ENCODE results near the gene ENTPD2. TPM values are rescaled to one million over a fixed set of nuclear protein-coding genes. Genes with fewer than 3 reads are reported as not detected.

ENTPD2 gene
- total and polyA plus RNA-seq, 2 donors (not counting 3 experiments of a cell fraction or from before 2014, with no cell fraction given) = not detected

DNA sequence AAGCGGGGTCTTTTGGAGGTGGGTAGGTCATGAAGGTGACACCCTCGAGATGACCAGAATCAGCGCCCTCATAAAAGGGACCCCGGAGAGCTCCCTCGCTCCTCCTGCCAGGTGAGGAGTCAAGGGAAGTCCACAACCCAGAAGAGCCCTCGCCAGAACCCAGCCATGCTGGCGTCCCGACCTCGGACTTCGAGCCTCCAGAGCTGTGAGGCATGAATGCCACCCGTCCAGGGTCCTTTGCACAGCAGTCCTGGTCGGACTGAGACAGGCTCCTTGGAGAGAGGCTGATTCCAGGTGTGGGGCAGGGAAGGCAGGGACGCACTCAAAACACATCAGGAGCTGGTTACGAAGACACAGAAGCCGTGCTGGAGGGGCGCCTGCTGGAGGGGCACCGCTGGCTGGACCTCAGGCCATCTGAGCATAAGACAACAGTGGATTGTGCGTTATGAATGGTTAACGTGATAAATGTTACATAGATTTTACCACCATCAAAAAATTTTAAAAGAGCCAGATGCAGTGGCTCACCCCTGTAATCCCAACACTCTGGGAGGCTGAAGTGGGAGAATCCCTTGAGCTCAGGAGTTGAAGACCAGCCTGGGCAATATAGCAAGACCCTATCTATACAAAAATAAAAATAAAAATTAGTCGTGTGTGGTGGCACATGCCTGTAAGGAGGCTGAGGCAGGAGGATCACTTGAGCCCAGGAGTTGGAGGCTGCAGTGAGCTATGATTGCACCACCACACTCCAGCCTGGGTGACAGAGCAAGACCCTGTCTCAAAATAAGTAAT, 51.8 kb downstream of the ENTPD2 start:
- Histone ChIP-seq H3K36me3 (ENCODE audit: control insufficient read depth in 2 of 2, extremely low read depth in 1 of 2, insufficient read depth in 2 of 2, low read length in 2 of 2) (no peaks in the 10 kb centered on the region), H3K4me2 (ENCODE audit: insufficient read depth, low read length) (no peak overlapping the region), H3K9me1 (replicated peaks; ENCODE audit: control insufficient read depth, extremely low read depth, insufficient read depth, low read length) (no peaks in the 10 kb centered on the region), H3K27me3 (ENCODE audit: control insufficient read depth in 2 of 2, insufficient read depth in 2 of 2, low read length in 2 of 2) (no peaks in the 10 kb centered on the region), H2AFZ (ENCODE audit: low read depth, low read length) (no peak overlapping the region), H3K79me2 (ENCODE audit: control insufficient read depth, insufficient read depth, low read length) (no peaks in the 10 kb centered on the region), H3K27ac (ENCODE audit: insufficient read depth, low read depth, low read length) (no peak overlapping the region), H3K9me3 (replicated peaks; ENCODE audit: control insufficient read depth, insufficient read depth, low read length) (no peaks in the 10 kb centered on the region), H3K4me3 (replicated peaks in 1 of 3; ENCODE audit: insufficient read depth in 1 of 3, low read depth in 1 of 3, low read length in 3 of 3) (no peak overlapping the region), H4K20me1 (replicated peaks; ENCODE audit: control insufficient read depth, extremely low read depth, insufficient read depth, low read length) (no peaks in the 10 kb centered on the region), H3K4me1 (ENCODE audit: control insufficient read depth, extremely low read depth, insufficient read depth, low read length) (peaks cover 15% of the 10 kb centered on the region), H3K9ac (replicated peaks; ENCODE audit: extremely low read depth, insufficient read depth, low read length) (no peak overlapping the region)
- intact Hi-C loops (cut with micrococcal nuclease) = no loop called here
- dilution Hi-C loops (cut with MboI; ENCODE audit: extremely low pct_ligation_motif_present, low sequenced_read_pairs) = no loop called here
- CTCF ChIA-PET = no interaction called here
- TF ChIP-seq EZH2 (IDR thresholded peaks at IDR 0.05; ENCODE audit: borderline replicate concordance, low read depth, low read length, severe bottlenecking) (no peak), POLR2A (IDR thresholded peaks at IDR 0.05; ENCODE audit: low read depth, low read length) (no peak), MYC (IDR thresholded peaks at IDR 0.05; ENCODE audit: low read depth, low read length) (no peak), FOS (IDR thresholded peaks at IDR 0.05; ENCODE audit: borderline replicate concordance, insufficient read depth, low read length) (no peak), JUN (IDR thresholded peaks at IDR 0.05; ENCODE audit: borderline replicate concordance, insufficient read depth, insufficient read length, low read depth) (no peak), POLR2AphosphoS5 (IDR thresholded peaks at IDR 0.05; ENCODE audit: insufficient read depth, low read depth, low read length) (no peak), GATA2 (IDR thresholded peaks at IDR 0.05; ENCODE audit: insufficient read depth, insufficient read length, low read depth, low read length) (no peak)
- TF ChIP-seq, protein P1, sequence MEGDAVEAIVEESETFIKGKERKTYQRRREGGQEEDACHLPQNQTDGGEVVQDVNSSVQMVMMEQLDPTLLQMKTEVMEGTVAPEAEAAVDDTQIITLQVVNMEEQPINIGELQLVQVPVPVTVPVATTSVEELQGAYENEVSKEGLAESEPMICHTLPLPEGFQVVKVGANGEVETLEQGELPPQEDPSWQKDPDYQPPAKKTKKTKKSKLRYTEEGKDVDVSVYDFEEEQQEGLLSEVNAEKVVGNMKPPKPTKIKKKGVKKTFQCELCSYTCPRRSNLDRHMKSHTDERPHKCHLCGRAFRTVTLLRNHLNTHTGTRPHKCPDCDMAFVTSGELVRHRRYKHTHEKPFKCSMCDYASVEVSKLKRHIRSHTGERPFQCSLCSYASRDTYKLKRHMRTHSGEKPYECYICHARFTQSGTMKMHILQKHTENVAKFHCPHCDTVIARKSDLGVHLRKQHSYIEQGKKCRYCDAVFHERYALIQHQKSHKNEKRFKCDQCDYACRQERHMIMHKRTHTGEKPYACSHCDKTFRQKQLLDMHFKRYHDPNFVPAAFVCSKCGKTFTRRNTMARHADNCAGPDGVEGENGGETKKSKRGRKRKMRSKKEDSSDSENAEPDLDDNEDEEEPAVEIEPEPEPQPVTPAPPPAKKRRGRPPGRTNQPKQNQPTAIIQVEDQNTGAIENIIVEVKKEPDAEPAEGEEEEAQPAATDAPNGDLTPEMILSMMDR (IDR thresholded peaks at IDR 0.05; ENCODE audit: extremely low read depth in 1 of 2, insufficient read depth in 1 of 2, low read depth in 1 of 2, low read length in 2 of 2) = no peak
- TF ChIP-seq, protein P2, sequence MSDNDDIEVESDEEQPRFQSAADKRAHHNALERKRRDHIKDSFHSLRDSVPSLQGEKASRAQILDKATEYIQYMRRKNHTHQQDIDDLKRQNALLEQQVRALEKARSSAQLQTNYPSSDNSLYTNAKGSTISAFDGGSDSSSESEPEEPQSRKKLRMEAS (IDR thresholded peaks at IDR 0.05; ENCODE audit: insufficient read depth, insufficient read length) = no peak
- no TSS peak for BruUV-seq (replicated peaks)
- POLR2A ChIA-PET = interaction anchor here (0.6 kb wide), 1 partner anchor 32 kb away, joined by 5 read pairs; no protein-coding TSS in a partner anchor
- FAIRE-seq (no peak), DNase-seq (ENCODE audit: low read depth, low spot score) (no peak)
